NCI-H2171 treated with DMSO at 0.1 percent for 48 hours (cell line): ENCODE data around the gene TBCEL.
"Not testable (repeated sequence)": the region's sequence is repeated elsewhere in the genome, so short reads cannot be mapped to it uniquely, and the experiment has no call there.

Experiments
- DNase-seq: peaks from one replicate; lab custom pipeline; 2025; lab: John Stamatoyannopoulos, UW

The TBCEL gene

GRCh38 chr11:121023848-121024751 is at the start of gene TBCEL:
Gene TBCEL, plus strand, starts transcription at chr11:121024102. Its CDS starts 21,589 bp downstream, at chr11:121045691.
- peak; percentile 55 for DNase-seq

DNA sequence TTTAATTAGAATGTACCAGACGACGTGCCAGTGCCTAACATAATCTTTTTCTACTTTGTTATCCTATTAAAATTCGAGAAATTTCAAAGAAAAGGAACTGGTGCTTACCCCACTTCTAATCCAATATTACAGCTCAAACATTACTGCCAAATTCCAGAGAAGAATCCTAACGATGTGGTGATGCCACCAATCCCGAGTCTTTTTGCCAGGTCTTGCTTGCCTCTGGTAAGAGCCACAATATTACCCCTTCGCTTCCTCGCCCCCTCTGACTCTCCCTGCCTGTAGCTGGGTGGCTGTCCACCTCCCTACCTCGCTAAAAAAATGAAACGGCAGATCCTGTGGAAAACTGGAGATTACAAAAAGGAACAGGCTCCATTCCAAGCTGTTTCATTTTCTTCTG is 49.4 kb upstream of the TBCEL start:
- DNase-seq = no peak

DNA sequence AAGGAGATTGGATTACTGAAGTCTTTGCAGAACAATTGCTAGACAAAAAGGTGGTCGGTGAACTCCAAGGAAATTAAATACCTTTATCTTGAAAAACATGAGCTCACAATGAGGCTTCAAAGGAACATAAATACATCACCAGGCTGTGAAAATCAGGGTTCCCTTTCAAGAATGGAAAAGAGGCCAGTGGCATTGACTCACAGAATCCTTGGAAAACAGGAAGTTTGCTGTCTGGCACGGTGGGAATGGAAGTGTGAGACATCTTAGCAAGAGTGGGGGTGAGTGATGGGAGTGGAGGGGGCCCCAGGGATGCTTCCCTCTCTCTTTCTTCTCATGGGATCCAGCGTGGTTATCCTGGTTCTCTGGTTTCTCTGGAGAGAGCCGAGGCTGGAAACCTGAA is 48.9 kb upstream of the TBCEL start:
- DNase-seq = no peak

- DNase-seq = no peak
Measured at GRCh38 chr11:120977266-120978137, 46.4 kb upstream of the TBCEL start.

GRCh38 chr11:120978701-120979100 is 45.2 kb upstream of the TBCEL start:
- DNase-seq = no peak

DNA sequence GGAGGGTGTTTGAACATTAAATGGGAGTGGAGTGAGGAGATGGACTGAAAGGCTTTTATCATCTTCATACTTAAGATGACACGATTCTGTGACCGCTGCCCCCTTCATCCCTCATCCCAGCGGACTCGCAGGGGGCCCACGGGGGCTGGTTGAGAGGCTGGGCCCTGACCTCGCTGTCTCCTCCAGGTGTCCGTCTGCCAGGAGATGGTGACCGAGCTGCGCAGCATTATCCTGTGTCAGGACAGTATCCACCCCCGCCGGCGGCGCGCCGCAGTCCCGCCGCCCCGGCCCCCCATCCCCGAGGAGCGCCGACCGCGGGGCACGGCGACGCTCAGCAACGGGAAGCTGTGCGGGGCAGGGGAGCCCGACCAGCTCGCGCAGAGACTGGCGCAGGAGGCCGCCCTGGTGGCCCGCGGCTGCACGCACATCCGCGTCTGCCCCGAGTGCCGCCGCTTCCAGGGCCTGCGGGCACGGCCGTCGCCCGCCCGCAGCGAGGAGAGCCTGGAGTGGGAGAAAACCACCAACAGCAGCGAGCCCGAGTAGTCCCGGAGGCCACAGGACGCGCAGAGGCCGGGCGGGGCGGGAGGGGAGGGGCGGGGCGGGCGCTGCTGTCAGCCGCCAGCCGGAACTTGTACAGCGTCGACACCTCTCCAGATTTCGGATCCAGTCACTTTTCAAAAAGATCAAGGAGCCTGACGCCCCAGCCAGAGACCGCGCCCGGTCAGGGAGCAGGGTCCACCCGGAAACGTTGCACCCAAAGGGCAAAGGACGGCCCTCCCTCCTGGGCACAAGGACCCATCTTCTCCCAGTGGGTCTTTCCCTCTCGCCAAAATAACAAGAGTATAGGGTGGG is 38.0 kb upstream of the TBCEL start:
- peak; percentile 32 for DNase-seq

DNA sequence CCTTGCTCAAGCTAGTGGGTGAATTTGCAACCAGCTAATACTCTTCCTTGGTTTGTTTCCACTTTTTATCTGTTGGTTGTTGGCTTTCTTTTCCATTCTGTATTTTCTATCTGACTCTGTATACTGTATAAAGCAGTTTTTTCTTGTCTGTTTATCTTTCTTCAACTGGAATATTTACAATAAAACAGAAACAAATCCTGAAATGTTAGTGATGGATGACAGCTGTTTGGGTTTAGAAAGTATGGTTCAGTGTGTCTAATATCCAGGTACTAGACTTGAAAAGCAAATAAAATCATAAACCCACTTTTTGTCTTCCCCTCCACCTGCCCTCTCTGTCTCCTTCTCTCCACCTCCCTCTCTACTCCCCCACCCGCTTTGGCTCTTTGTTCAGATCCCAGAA is 35.3 kb upstream of the TBCEL start:
- no peak for DNase-seq

GRCh38 chr11:120991830-120992686 is 31.8 kb upstream of the TBCEL start:
- DNase-seq = no peak

- DNase-seq = no peak
Measured at GRCh38 chr11:120994091-120994859, 29.6 kb upstream of the TBCEL start.

- DNase-seq = no peak
Measured at GRCh38 chr11:120995184-120995583, 28.7 kb upstream of the TBCEL start.

- no peak for DNase-seq
Measured at GRCh38 chr11:120996973-120997372, 26.9 kb upstream of the TBCEL start.

- no peak for DNase-seq
Measured at GRCh38 chr11:120998581-120998980, 25.3 kb upstream of the TBCEL start.

- no peak for DNase-seq
Measured at GRCh38 chr11:121004206-121004840, 19.6 kb upstream of the TBCEL start.

DNA sequence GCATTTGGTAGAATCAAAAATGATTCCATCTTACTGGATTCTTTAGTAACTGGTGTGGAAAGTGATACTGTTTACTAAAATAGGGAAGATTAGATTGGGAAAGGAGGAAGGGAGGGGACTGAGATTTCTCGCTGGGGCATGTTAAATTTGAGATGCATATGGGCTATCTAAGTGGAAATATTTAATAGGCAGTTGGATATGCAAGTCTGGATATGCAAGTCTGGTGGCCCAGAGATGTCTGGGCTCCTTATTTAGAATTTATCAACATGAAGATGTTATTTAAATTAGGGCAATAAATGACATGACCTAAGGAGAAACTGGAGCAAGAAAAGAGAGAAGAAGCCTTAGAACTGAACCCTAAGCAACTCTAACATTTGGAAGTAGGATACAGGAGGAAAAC is 17.0 kb upstream of the TBCEL start:
- no peak for DNase-seq

- no peak for DNase-seq
Measured at GRCh38 chr11:121008551-121008950, 15.4 kb upstream of the TBCEL start.

DNA sequence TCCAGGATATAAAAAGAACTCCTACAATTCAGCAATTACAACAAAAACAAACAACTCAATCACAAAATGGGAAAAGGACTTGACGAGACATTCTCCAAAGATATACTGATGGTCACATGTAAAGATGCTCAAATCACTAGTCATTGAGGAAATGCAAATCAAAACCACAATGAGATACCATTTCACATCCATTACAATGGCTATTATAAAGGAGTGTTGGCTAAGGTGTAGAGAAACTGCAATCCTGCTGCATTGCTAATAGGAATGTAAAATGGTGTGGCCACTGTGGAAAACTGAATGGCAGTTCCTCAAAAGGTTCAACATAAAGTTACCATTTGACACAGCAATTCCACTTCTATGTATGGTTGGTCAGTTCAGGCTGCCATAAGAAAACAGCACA is 11.8 kb upstream of the TBCEL start:
- no peak for DNase-seq

DNA sequence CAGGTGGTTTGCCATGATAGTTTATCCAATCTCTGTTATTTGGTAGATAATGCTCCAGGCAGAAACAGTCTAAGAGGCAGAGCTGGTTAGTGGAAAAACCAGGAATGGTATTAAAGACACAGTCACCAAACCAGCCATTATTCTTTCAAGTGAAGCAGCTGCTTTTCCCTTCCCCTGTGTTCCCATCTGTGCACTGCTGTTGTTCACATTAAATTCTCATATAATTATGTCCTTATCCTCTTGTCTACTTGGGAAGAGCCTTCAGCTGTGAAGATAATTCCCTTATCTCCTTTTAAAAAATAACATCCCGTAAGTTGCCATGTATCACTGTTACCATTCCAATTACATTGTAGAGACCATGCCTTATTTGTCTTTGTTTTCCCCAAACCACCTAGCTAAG is 5.2 kb upstream of the TBCEL start:
- DNase-seq = peak; percentile 7

- DNase-seq = not testable (repeated sequence)
Measured at GRCh38 chr11:121021718-121022117, 2.2 kb upstream of the TBCEL start.

GRCh38 chr11:121024989-121025388 is 1.1 kb downstream of the TBCEL start:
- no peak for DNase-seq

- DNase-seq = no peak
Measured at GRCh38 chr11:121029153-121029552, 5.3 kb downstream of the TBCEL start.
